PFSK-1 (cell line): ENCODE measurements around the gene XYLT1.

Source experiments
- POLR2AphosphoS5 ChIP-seq: IDR thresholded peaks from 2 replicates; pipeline ENCODE4 v1.6.1; 2012; ENCODE audit warnings: low read depth, mild to moderate bottlenecking, control low read depth, low read length, moderate library complexity
- SIN3A ChIP-seq: IDR thresholded peaks from 2 replicates; pipeline ENCODE4 v1.6.1; 2012; ENCODE audit warnings: mild to moderate bottlenecking, low read length, moderate library complexity, borderline replicate concordance; ENCODE audit not compliant: insufficient read depth
- TAF1 ChIP-seq: IDR thresholded peaks from 2 replicates; pipeline ENCODE4 v1.6.1; 2012; ENCODE audit warnings: low read length, control low read depth, borderline replicate concordance; ENCODE audit not compliant: insufficient read depth
- TF ChIP-seq, protein P1 (sequence below), 2 experiments: IDR thresholded peaks; 2 replicates each; pipeline versions ENCODE4 v1.6.1 to v1.8.0; 2011 to 2012; ENCODE audit warnings: low read depth in 2 of 2, low read length in 2 of 2, control low read depth in 1 of 2, inconsistent platforms in 1 of 2, mild to moderate bottlenecking in 1 of 2, moderate library complexity in 1 of 2; ENCODE audit not compliant: insufficient read depth in 1 of 2

DNA sequence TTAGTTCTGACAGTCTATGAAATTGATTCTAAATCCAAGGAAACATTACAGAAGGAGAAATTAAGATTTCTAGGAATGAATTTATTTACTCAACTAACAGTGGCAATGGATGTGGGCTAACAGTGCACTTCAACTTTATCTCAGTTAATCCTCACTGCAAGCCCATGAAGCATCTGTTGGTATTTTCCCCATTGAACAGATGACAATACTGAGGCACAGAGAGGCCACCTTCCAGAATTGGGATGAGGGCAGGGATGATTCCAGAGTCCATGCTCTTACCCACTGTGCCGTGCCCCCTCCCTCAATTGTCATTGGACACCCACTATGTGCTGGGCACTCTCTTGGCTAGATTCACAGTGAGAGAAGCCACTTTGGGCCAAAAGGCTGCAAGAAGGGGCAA lies 89.0 kb downstream of the XYLT1 start:
- TF ChIP-seq, protein P1, sequence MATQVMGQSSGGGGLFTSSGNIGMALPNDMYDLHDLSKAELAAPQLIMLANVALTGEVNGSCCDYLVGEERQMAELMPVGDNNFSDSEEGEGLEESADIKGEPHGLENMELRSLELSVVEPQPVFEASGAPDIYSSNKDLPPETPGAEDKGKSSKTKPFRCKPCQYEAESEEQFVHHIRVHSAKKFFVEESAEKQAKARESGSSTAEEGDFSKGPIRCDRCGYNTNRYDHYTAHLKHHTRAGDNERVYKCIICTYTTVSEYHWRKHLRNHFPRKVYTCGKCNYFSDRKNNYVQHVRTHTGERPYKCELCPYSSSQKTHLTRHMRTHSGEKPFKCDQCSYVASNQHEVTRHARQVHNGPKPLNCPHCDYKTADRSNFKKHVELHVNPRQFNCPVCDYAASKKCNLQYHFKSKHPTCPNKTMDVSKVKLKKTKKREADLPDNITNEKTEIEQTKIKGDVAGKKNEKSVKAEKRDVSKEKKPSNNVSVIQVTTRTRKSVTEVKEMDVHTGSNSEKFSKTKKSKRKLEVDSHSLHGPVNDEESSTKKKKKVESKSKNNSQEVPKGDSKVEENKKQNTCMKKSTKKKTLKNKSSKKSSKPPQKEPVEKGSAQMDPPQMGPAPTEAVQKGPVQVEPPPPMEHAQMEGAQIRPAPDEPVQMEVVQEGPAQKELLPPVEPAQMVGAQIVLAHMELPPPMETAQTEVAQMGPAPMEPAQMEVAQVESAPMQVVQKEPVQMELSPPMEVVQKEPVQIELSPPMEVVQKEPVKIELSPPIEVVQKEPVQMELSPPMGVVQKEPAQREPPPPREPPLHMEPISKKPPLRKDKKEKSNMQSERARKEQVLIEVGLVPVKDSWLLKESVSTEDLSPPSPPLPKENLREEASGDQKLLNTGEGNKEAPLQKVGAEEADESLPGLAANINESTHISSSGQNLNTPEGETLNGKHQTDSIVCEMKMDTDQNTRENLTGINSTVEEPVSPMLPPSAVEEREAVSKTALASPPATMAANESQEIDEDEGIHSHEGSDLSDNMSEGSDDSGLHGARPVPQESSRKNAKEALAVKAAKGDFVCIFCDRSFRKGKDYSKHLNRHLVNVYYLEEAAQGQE (IDR thresholded peaks at IDR 0.05; ENCODE audit: insufficient read depth in 1 of 2, low read depth in 2 of 2, low read length in 2 of 2) = no peak
- no peak for TF ChIP-seq POLR2AphosphoS5
- no peak for TF ChIP-seq SIN3A
- TF ChIP-seq TAF1 = no peak
